ENCODE measurements around the gene NUP58.

NUP58 gene

GRCh38 chr13:25267715-25268114 lies 33.7 kb upstream of the NUP58 start:
- peak; percentile 32 for TF ChIP-seq CTCF (conservative IDR thresholded peaks at IDR 0.05; ENCODE audit: control insufficient read depth, insufficient read depth, low read depth, low read length)
- no peak overlapping the region for H3K4me3 ChIP-seq (ENCODE audit: control insufficient read depth, low read depth, low read length)
- peak; percentile 34 for DNase-seq (ENCODE audit: low read depth)

- no peak overlapping the region for H3K4me3 ChIP-seq (ENCODE audit: control insufficient read depth, low read depth, low read length)
- DNase-seq (ENCODE audit: low read depth): no peak
- TF ChIP-seq CTCF (conservative IDR thresholded peaks at IDR 0.05; ENCODE audit: control insufficient read depth, insufficient read depth, low read depth, low read length): no peak
These were observed 32.9 kb upstream of the NUP58 start for GRCh38 chr13:25268561-25268960.

GRCh38 chr13:25276748-25277147 lies 24.7 kb upstream of the NUP58 start:
- H3K4me3 ChIP-seq (ENCODE audit: control insufficient read depth, low read depth, low read length): no peak overlapping the region
- TF ChIP-seq CTCF (conservative IDR thresholded peaks at IDR 0.05; ENCODE audit: control insufficient read depth, insufficient read depth, low read depth, low read length): no peak
- peak; percentile 56 for DNase-seq (ENCODE audit: low read depth)

- no peak overlapping the region for H3K4me3 ChIP-seq (ENCODE audit: control insufficient read depth, low read depth, low read length)
- no peak for DNase-seq (ENCODE audit: low read depth)
- TF ChIP-seq CTCF (conservative IDR thresholded peaks at IDR 0.05; ENCODE audit: control insufficient read depth, insufficient read depth, low read depth, low read length): no peak
These were observed 21.0 kb upstream of the NUP58 start for GRCh38 chr13:25280396-25280795.

GRCh38 chr13:25281193-25281934 lies 20.1 kb upstream of the NUP58 start:
- DNase-seq (ENCODE audit: low read depth): no peak
- no peak overlapping the region for H3K4me3 ChIP-seq (ENCODE audit: control insufficient read depth, low read depth, low read length)
- TF ChIP-seq CTCF (conservative IDR thresholded peaks at IDR 0.05; ENCODE audit: control insufficient read depth, insufficient read depth, low read depth, low read length): no peak

- no peak overlapping the region for H3K4me3 ChIP-seq (ENCODE audit: control insufficient read depth, low read depth, low read length)
- no peak for DNase-seq (ENCODE audit: low read depth)
- no peak for TF ChIP-seq CTCF (conservative IDR thresholded peaks at IDR 0.05; ENCODE audit: control insufficient read depth, insufficient read depth, low read depth, low read length)
These were observed 19.5 kb upstream of the NUP58 start for GRCh38 chr13:25281935-25282332.

All from fibroblast of mammary gland (primary cell).